K562 (cell line): ENCODE results near the gene ATP2A3. TPM values are rescaled to one million over a fixed set of nuclear protein-coding genes. Genes with fewer than 3 reads are reported as not detected.

Experiments
- ATAC-seq: fragments of 200-7000 bp; cut with Tn5 transposase; 3 replicates; pipeline ENCODE4 v1.9.1; 2020; ENCODE audit warnings: moderate library complexity
- BruUV-seq: library from RNA; stranded (reverse); fragments of 400-500 nt; replicated peaks from 2 replicates; lab custom pipeline; 2021; lab: Mats Ljungman, UMichigan
- CTCF ChIA-PET: fragments of 300-600 bp; formaldehyde crosslinking; extraction: SDS; loops from one replicate; lab custom pipeline; 2021; ENCODE audit warnings: low intra/inter-chr PET ratio; lab: Yijun Ruan, JAX
- POLR2A ChIA-PET: fragments of 300-600, 350-650 bp; sonication (Branson Sonifier 250); formaldehyde crosslinking; extraction: SDS; loops from one replicate; lab custom pipeline; 2021; ENCODE audit warnings: antibody characterized with exemption, inconsistent platforms; lab: Yijun Ruan, JAX
- DNase-seq, 4 experiments: peaks; one replicate each; pipeline versions ENCODE4 v3.0.0 to v3.0.0-alpha.2; 2011 to 2018; ENCODE audit warnings: low spot score in 3 of 4, mixed read lengths in 3 of 4; ENCODE audit errors: extremely low read depth in 1 of 4
- FAIRE-seq: peaks from 2 replicates; lab custom pipeline; 2011; peaks lifted over from hg19 to GRCh38; lab: Jason Lieb, UNC
- H2AFZ ChIP-seq: 2 replicates; pipeline ENCODE4 v1.6.0; 2011; ENCODE audit warnings: low read depth, low read length, control low read depth, inconsistent platforms
- H3K27ac ChIP-seq: fragments of 200-600 bp; 3 replicates; pipeline ENCODE4 v1.8.0; 2011; ENCODE audit warnings: low read depth, mild to moderate bottlenecking, control low read depth, inconsistent platforms, low read length, moderate library complexity, mixed read lengths; ENCODE audit errors: extremely low read depth
- H3K27me3 ChIP-seq, 2 experiments: fragments of 300-600 bp in 1 of 2; 2 replicates in 1 of 2; 3 replicates in 1 of 2; pipeline versions ENCODE4 v1.6.0 to v1.8.0; 2011; ENCODE audit warnings: inconsistent platforms in 2 of 2, low read length in 2 of 2, mild to moderate bottlenecking in 1 of 2, mixed read lengths in 1 of 2, moderate library complexity in 1 of 2; ENCODE audit not compliant: control insufficient read depth in 2 of 2, insufficient read depth in 2 of 2
- H3K36me3 ChIP-seq: fragments of 300-600 bp; 3 replicates; pipeline ENCODE4 v1.8.0; 2011; ENCODE audit warnings: mild to moderate bottlenecking, low read length, inconsistent platforms; ENCODE audit not compliant: control insufficient read depth, insufficient read depth
- H3K4me1 ChIP-seq, 2 experiments: fragments of 200-600 bp in 1 of 2; replicated peaks in 1 of 2; 2 replicates in 1 of 2; 3 replicates in 1 of 2; pipeline versions ENCODE4 v1.5.1 to v1.8.0; 2011; ENCODE audit warnings: inconsistent platforms in 2 of 2, low read length in 2 of 2, mild to moderate bottlenecking in 1 of 2, mixed read lengths in 1 of 2, moderate library complexity in 1 of 2; ENCODE audit not compliant: control insufficient read depth in 2 of 2, insufficient read depth in 2 of 2
- H3K4me2 ChIP-seq: 2 replicates; pipeline ENCODE4 v1.6.1; 2011; ENCODE audit warnings: low read length, control low read depth, inconsistent platforms, mixed read lengths; ENCODE audit not compliant: insufficient read depth
- H3K4me3 ChIP-seq: fragments of 200-600 bp; sonication (generic), shearing (Covaris generic); 2 replicates; pipeline ENCODE4 v1.5.1; 2016; ENCODE audit warnings: control low read depth, inconsistent platforms
- H3K79me2 ChIP-seq: fragments of 200-600 bp; 3 replicates; pipeline ENCODE4 v1.8.0; 2011; ENCODE audit warnings: low read length, inconsistent platforms; ENCODE audit not compliant: control insufficient read depth, insufficient read depth
- H3K9ac ChIP-seq, 2 experiments: 2 replicates each; pipeline versions ENCODE4 v1.6.0 to v1.6.1; 2011; ENCODE audit warnings: low read depth in 2 of 2, low read length in 2 of 2, control low read depth in 1 of 2, inconsistent platforms in 1 of 2, mild to moderate bottlenecking in 1 of 2, mixed read lengths in 1 of 2; ENCODE audit not compliant: insufficient read depth in 1 of 2
- H3K9me1 ChIP-seq: one replicate; pipeline ENCODE4 v1.6.0; 2011; ENCODE audit warnings: inconsistent platforms, mild to moderate bottlenecking, low read length, moderate library complexity; ENCODE audit not compliant: control insufficient read depth, insufficient read depth
- H3K9me3 ChIP-seq: replicated peaks from 2 replicates; pipeline ENCODE4 v1.5.1; 2011; ENCODE audit warnings: low read depth, low read length, inconsistent platforms; ENCODE audit not compliant: control insufficient read depth, insufficient read depth
- H4K20me1 ChIP-seq: replicated peaks from 2 replicates; pipeline ENCODE4 v1.6.1; 2011; ENCODE audit warnings: low read length, inconsistent platforms, mixed read lengths; ENCODE audit not compliant: control insufficient read depth, insufficient read depth
- ATF6 ChIP-seq: sonication (generic); formaldehyde crosslinking; IDR thresholded peaks from 2 replicates; pipeline ENCODE4 v1.4.0; 2020; ENCODE audit warnings: mild to moderate bottlenecking, missing genetic modification reagents
- CBX8 ChIP-seq: fragments of 200-600 bp; sonication (generic); IDR thresholded peaks from 2 replicates; pipeline ENCODE4 v1.6.1; 2012; ENCODE audit warnings: borderline replicate concordance, mixed run types, low read depth, mild to moderate bottlenecking, moderate library complexity, mixed read lengths, low read length, control low read depth, inconsistent platforms; ENCODE audit not compliant: poor library complexity, severe bottlenecking; ENCODE audit errors: extremely low read depth
- FOXM1 ChIP-seq, 2 experiments: fragments of 450-650 bp in 1 of 2; sonication (generic) in 1 of 2; formaldehyde crosslinking in 1 of 2; IDR thresholded peaks; 2 replicates each; pipeline versions ENCODE4 v1.6.1 to v1.9.0; 2017 to 2022; ENCODE audit warnings: low read depth in 2 of 2, mild to moderate bottlenecking in 2 of 2, missing genetic modification reagents in 1 of 2, moderate library complexity in 1 of 2
- HDAC2 ChIP-seq: fragments of 450-650 bp; IDR thresholded peaks from 2 replicates; pipeline ENCODE4 v1.6.1; 2016; ENCODE audit warnings: mild to moderate bottlenecking
- MTA1 ChIP-seq: fragments of 450-650 bp; IDR thresholded peaks from 2 replicates; pipeline ENCODE4 v1.6.1; 2017; ENCODE audit warnings: borderline replicate concordance
- SAFB ChIP-seq: fragments of 200-400 bp; formaldehyde crosslinking; IDR thresholded peaks from 2 replicates; pipeline ENCODE4 v1.6.1; 2017; ENCODE audit warnings: low read depth, low read length, borderline replicate concordance
- SMARCA4 ChIP-seq: fragments of 450-650 bp; IDR thresholded peaks from 2 replicates; pipeline ENCODE4 v1.6.1; 2016
- STAT6 ChIP-seq: sonication (generic); formaldehyde crosslinking; IDR thresholded peaks from 2 replicates; pipeline ENCODE4 v1.8.1; 2023; ENCODE audit warnings: mild to moderate bottlenecking, missing genetic modification reagents
- ZFP30 ChIP-seq: fragments of 250-450 bp; sonication (Bioruptor Pico); IDR thresholded peaks from 2 replicates; pipeline ENCODE4 v1.8.0; 2022; ENCODE audit warnings: moderate library complexity, mild to moderate bottlenecking, inconsistent platforms, borderline replicate concordance
- ZNF197 ChIP-seq: fragments of 200-800 bp; sonication (Bioruptor generic); IDR thresholded peaks from 2 replicates; pipeline ENCODE4 v1.6.1; 2016; ENCODE audit warnings: low read depth, missing genetic modification characterization, missing compliant biosample characterization
- ZNF282 ChIP-seq: sonication (generic); formaldehyde crosslinking; IDR thresholded peaks from 2 replicates; pipeline ENCODE4 v1.8.1; 2023; ENCODE audit warnings: missing genetic modification reagents
- WGBS: fragments of 100-300 bp; shearing (Covaris generic); methylation state at CpG from one replicate; pipeline ENCODE4 v1.1.6; 2016; ENCODE audit warnings: low coverage, mixed read lengths; ENCODE audit not compliant: insufficient coverage; ENCODE audit errors: missing lambda C conversion rate; 5-methylcytosine and 5-hydroxymethylcytosine counted together
- in situ Hi-C: fragments of 300-500 bp; cut with MboI; formaldehyde crosslinking; loops from 4 replicates; pipeline ENCODE4 v1.15.0; 2018; ENCODE audit warnings: inconsistent platforms, mixed read lengths
- intact Hi-C: fragments of 100-400 bp; cut with micrococcal nuclease; formaldehyde crosslinking; loops from 2 replicates; pipeline ENCODE4 v1.14.2; 2022
- polyA plus RNA-seq, 8 experiments: library from polyadenylated mRNA; depleted of rRNA in 4 of 8; stranded (reverse) in 5 of 8; unstranded in 3 of 8; fragments of >200 nt; fragmentation: Nextera tagmentation in 2 of 8; fragmentation: Illumina TruSeq in 1 of 8; extraction: Ambion mirVana in 2 of 8; extraction: Trizol in 1 of 8; gene quantifications; 2 replicates each; pipeline versions ENCODE4 v1.2.1 to v1.2.3, GENCODE V29; 2011 to 2014; ENCODE audit warnings: inconsistent platforms in 1 of 8, missing spikeins in 1 of 8
- total RNA-seq, 7 experiments: library from RNA; depleted of rRNA in 6 of 7; stranded (reverse); fragments of >200 nt in 6 of 7; fragmentation: Illumina TruSeq in 2 of 7; extraction: Trizol in 2 of 7; gene quantifications; 2 replicates each; pipeline versions ENCODE4 v1.2.1 to v1.2.3, GENCODE V29; 2011 to 2021; ENCODE audit warnings: low replicate concordance in 1 of 7

Gene ATP2A3
- total and polyA plus RNA-seq, 9 of the 15 experiments (the other 6 are each of a cell fraction or from before 2014, with no cell fraction given) = 0.65 to 103 (median 31.3) TPM

GRCh38 chr17:3926860-3927627 is 37.2 kb downstream of the ATP2A3 start:
- H3K9ac ChIP-seq = peak overlapping the region in 1 of 2 experiments; percentile 52; a peak in 1 of 4 replicates
- ChIA-PET CTCF (no interaction called here), POLR2A (interaction anchor here (0.5 to 0.9 kb wide), 2 partner anchors 11 to 487 kb away, joined by 4 read pairs; partner anchors contain the start of gene P2RX1)
- H3K4me1 ChIP-seq = peaks cover 2 to 24% of the 10 kb centered on the region in 2 experiments; a peak in 2 of 5 replicates
- peaks cover 34% of the 10 kb centered on the region; the same call in 2 of the 3 replicates for H3K36me3 ChIP-seq
- 87% methylated on average over 13 of the region's 16 CpGs for WGBS
- no peak for TF ChIP-seq CBX8
- TF ChIP-seq STAT6 (CRISPR knock-in tag) = no peak
- TF ChIP-seq ZNF282 (CRISPR knock-in tag) = no peak
- TF ChIP-seq ZFP30 (CRISPR knock-in tag) = no peak
- TF ChIP-seq HDAC2 = no peak
- no peak for TF ChIP-seq ATF6
- no peak for TF ChIP-seq FOXM1 (IDR thresholded peaks at IDR 0.05; ENCODE audit: low read depth)
- no peak for TF ChIP-seq FOXM1 (CRISPR knock-in tag; IDR thresholded peaks at IDR 0.05; ENCODE audit: low read depth)
- no peak for TF ChIP-seq SAFB
- TF ChIP-seq SMARCA4 = no peak
- no peak for TF ChIP-seq ZNF197 (CRISPR knock-in tag)
- no peak for TF ChIP-seq MTA1
- H3K9me3 ChIP-seq = no peaks in the 10 kb centered on the region
- ATAC-seq = no peak
- no peaks in the 10 kb centered on the region for H3K9me1 ChIP-seq
- no peak overlapping the region for H3K4me3 ChIP-seq
- no peak for DNase-seq
- FAIRE-seq = no peak
- no peak overlapping the region for H2AFZ ChIP-seq
- BruUV-seq = no TSS peak
- H3K4me2 ChIP-seq = no peak overlapping the region
- intact Hi-C loops = no loop called here
- in situ Hi-C loops = no loop called here
- H3K27me3 ChIP-seq = no peaks in the 10 kb centered on the region
- no peaks in the 10 kb centered on the region for H3K79me2 ChIP-seq
- H4K20me1 ChIP-seq = no peaks in the 10 kb centered on the region; the same call in 1 of the 2 replicates
- no peak overlapping the region for H3K27ac ChIP-seq
